HG03108 (cell line): ENCODE data around the gene PRSS3.
A peak's percentile ranks its signal among the peaks of the same experiment; 100 is the strongest.
"Not testable (repeated sequence)": the region's sequence is repeated elsewhere in the genome, so short reads cannot be mapped to it uniquely, and the experiment has no call there.

ENCODE experiments used
- ATAC-seq: cut with Tn5 transposase; IDR thresholded peaks from one replicate; pipeline ENCODE4 v1.9.1; 2021; ENCODE audit warnings: moderate library complexity; ENCODE audit not compliant: unreplicated experiment

Gene PRSS3

GRCh38 chr9:33817327-33818166 is 22.2 kb downstream of the PRSS3 start:
- peak; percentile 3 for ATAC-seq

DNA sequence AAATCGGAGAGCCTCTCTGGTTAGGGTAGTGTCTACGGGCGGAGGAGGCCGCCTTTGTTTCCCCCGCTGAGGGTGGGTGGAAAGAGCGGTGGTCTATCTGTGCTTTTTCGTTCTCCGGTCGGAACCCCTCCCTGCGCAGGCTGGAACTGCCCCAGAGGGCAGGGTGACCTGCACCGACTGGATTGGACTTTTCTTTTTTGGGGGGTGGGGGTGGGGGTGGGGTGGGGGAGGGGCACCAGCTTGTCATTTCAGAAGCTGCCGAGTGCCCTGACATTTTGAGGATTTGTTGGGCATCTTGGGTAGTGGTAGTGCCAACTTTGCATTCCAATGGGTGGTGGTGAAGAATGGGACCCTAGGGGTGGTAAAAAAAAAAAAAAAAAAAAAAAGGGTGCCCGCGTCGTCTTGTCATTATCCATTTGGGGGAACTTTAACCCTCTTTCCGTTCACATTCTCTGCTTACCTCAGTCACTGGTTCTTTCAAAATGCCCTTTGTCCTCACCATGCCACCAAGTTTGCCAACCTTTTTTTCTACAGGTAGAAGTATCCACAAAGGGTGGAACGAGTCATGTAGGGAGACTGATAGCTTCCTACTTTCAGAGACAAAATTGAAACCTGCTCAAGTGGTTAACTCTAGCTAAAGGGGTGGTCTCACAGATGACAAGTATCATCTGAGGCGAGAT is 22.9 kb downstream of the PRSS3 start:
- no peak for ATAC-seq

DNA sequence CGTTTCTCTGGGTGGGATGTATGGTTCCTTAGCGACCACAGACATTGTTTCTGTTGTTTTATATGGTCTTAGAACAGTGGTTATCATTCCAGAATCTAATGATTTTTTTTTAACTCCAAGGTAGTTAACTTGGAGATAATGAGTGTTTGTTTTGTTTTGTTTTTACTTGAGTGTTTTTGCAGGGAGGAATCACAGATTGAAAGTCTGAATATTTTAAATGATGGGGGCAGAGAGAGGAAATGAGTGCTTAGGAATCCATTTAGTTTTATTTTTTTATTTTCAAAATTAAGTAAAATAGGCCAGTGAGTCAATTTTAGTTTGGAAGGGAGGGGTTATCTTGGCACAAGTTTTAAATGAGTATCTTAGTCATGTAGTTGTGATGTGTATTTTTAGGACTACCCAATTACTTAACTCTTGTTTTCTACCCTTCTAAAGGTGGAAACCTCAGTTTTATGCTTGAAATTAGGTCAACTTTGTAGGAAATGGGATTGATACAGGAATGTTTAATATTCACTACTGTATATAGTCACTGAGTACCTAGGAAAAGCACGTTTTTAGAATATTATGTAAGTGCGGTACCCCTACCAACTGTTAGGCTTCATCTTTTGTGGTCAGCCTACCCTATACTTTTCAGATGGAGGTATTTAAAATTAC is 23.6 kb downstream of the PRSS3 start:
- ATAC-seq: no peak

GRCh38 chr9:33820231-33820745 is 24.9 kb downstream of the PRSS3 start:
- ATAC-seq: no peak

DNA sequence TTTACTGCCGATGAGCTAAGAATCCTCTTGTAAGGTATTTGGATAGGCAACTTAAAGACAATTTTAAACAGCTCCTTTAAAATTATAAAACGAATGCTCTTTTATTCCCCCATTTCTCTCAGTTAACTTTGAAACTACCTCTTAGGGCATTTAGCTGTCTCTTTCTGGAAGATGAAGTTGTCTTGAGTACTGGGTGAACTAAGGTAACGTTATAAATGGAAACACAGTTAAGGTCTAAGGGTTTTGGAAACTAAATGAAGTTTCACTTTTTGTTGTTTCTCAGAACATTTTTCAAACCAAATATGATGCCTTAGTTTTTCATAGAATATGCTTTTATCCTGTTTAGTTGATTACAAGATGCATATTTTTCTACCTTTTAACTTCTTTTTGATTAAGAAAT is 28.4 kb downstream of the PRSS3 start:
- no peak for ATAC-seq

GRCh38 chr9:33827285-33827684 is 31.9 kb downstream of the PRSS3 start:
- not testable (repeated sequence) for ATAC-seq

- ATAC-seq: not testable (repeated sequence)
These were observed 34.4 kb downstream of the PRSS3 start for GRCh38 chr9:33829641-33830230.

GRCh38 chr9:33835625-33836260 is 40.4 kb downstream of the PRSS3 start:
- ATAC-seq: no peak

DNA sequence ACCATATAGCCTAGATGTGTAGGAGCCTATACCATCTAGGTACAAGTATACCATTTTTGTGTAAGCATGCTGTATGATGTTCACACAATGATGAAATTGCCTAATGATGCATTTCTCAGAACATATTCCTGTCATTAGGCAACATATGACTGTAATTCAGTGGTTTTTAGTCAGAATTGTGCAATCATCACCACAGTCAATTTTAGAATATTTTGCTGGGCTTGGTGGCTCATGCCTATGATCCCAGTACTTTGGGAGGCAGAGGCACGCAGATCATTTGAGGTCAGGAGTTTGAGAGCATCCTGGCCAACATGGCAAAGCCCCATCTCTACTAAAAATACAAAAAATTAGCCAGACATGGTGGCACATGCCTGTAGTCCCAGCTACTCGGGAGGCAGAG is 40.9 kb downstream of the PRSS3 start:
- ATAC-seq: not testable (repeated sequence)

- ATAC-seq: no peak
These were observed 41.8 kb downstream of the PRSS3 start for GRCh38 chr9:33837138-33837537.

DNA sequence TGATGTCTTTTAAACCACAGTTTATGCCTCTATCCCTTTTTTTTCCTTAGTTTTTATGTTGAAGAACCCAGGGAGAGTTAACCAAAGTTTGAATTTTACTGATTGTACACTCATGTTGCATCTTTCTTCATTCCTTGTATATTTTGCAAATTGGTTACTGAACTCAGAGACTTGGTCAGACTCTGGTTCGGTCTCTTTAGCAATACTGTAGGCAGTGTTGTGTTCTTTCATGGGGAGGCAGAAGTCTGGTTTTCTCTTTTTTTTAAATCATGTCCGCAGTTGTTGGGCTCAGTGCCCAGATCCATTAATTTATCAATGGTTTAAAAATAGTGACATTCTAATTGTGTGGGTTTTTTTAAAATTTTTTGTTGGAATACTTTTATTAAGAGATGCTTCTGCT is 45.0 kb downstream of the PRSS3 start:
- ATAC-seq: no peak

DNA sequence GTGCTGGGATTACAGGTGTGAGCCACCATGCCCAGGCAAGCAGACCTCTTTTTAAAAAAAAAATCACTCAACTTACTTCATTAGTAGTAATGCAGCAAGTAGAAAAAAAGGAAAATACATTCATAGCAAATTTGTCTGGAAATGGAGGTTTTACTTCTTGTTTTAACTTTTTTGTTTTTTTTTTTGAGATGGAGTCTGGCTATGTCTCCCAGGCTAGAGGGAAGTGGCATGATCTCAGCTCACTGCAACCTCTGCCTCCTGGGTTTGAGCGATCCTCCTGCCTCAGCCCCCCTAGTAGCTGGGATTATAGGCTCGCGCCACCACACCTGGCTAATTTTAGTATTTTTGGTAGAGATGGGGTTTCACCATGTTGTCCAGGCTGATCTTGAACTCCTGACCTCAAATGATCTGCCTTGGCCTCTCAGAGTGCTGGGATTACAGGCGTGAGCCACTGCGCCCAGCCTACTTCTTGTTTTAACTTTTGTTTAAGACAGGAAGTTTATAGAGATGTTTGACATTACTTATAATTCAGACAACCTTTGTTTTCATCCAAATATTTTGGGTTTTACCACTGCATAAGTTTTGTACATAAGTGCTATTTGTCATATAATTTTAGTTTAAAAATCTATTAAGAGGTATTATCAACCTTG is 48.1 kb downstream of the PRSS3 start:
- no peak for ATAC-seq

- no peak for ATAC-seq
These were observed 50.9 kb downstream of the PRSS3 start for GRCh38 chr9:33846231-33846630.

DNA sequence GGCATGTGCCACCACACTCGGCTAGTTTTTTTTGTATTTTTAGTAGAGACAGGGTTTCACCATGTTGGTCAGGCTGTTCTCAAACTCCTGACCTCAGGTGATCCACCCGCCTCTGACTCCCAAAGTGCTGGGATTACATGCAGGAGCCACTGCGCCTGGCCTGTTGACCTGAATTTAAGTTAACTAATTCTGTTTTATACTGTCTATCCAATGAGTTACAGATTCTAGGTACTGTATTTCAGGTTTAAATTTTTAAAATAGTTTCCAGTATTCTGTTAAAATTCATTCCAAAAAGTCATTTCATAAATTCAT is 52.5 kb downstream of the PRSS3 start:
- not testable (repeated sequence) for ATAC-seq
